K562 (cell line): ENCODE measurements around the gene ZDHHC12. TPM values are rescaled to one million over a fixed set of nuclear protein-coding genes. Genes with fewer than 3 reads are reported as not detected.

Experiments
- ADNP ChIP-seq: fragments of 200-800 bp; sonication (Bioruptor generic); IDR thresholded peaks from 2 replicates; pipeline ENCODE4 v1.6.1; 2016; ENCODE audit warnings: missing genetic modification characterization, missing compliant biosample characterization
- BRD9 ChIP-seq: fragments of 450-650 bp; IDR thresholded peaks from 2 replicates; pipeline ENCODE4 v1.6.1; 2018; ENCODE audit warnings: low read depth; ENCODE audit not compliant: partially characterized antibody
- E2F1 ChIP-seq: sonication (generic); formaldehyde crosslinking; IDR thresholded peaks from 2 replicates; pipeline ENCODE4 v1.8.1; 2023; ENCODE audit warnings: mild to moderate bottlenecking, missing genetic modification reagents, moderate library complexity
- E2F6 ChIP-seq, 2 experiments: IDR thresholded peaks; 2 replicates each; pipeline ENCODE4 v1.6.1; 2011; ENCODE audit warnings: borderline replicate concordance in 1 of 2, control low read depth in 1 of 2, low read depth in 1 of 2, low read length in 1 of 2, mild to moderate bottlenecking in 1 of 2, mixed read lengths in 1 of 2, moderate library complexity in 1 of 2; ENCODE audit not compliant: insufficient read depth in 1 of 2, insufficient read length in 1 of 2, poor library complexity in 1 of 2, severe bottlenecking in 1 of 2; ENCODE audit errors: extremely low read depth in 1 of 2
- GTF2E2 ChIP-seq: fragments of 200-800 bp; sonication (Bioruptor generic); IDR thresholded peaks from 2 replicates; pipeline ENCODE4 v1.6.1; 2016; ENCODE audit warnings: missing genetic modification characterization, missing compliant biosample characterization
- HDAC1 ChIP-seq, 2 experiments: fragments of 450-650 bp; IDR thresholded peaks; 2 replicates each; pipeline ENCODE4 v1.6.1; 2016 to 2017; ENCODE audit warnings: inconsistent platforms in 1 of 2, mild to moderate bottlenecking in 1 of 2, moderate library complexity in 1 of 2
- KAT2B ChIP-seq: IDR thresholded peaks from one replicate; pipeline ENCODE4 v1.6.1; 2012; ENCODE audit warnings: low read depth, mild to moderate bottlenecking, control low read depth, inconsistent platforms, low read length, moderate library complexity
- MTA3 ChIP-seq: fragments of 450-650 bp; formaldehyde crosslinking; IDR thresholded peaks from 2 replicates; pipeline ENCODE4 v1.6.1; 2017; ENCODE audit warnings: mild to moderate bottlenecking, borderline replicate concordance
- POLR2G ChIP-seq: fragments of 200-400 bp; formaldehyde crosslinking; IDR thresholded peaks from 2 replicates; pipeline ENCODE4 v1.6.1; 2017; ENCODE audit warnings: low read depth, mild to moderate bottlenecking, antibody characterized with exemption, low read length, moderate library complexity
- RBBP5 ChIP-seq: fragments of 200-600 bp; sonication (generic); IDR thresholded peaks from 2 replicates; pipeline ENCODE4 v1.6.1; 2012; ENCODE audit warnings: borderline replicate concordance, mild to moderate bottlenecking, low read length, control low read depth, inconsistent platforms; ENCODE audit not compliant: insufficient read depth, poor library complexity, severe bottlenecking
- SIN3A ChIP-seq, 2 experiments: fragments of 150-350 bp in 1 of 2; IDR thresholded peaks; 2 replicates each; pipeline ENCODE4 v1.6.1; 2011 to 2016; ENCODE audit warnings: borderline replicate concordance in 2 of 2, low read depth in 2 of 2, low read length in 2 of 2, mild to moderate bottlenecking in 2 of 2, moderate library complexity in 2 of 2; ENCODE audit not compliant: control insufficient read depth in 1 of 2
- SMARCA4 ChIP-seq: fragments of 450-650 bp; IDR thresholded peaks from 2 replicates; pipeline ENCODE4 v1.6.1; 2016
- SRSF9 ChIP-seq: fragments of 200-400 bp; formaldehyde crosslinking; IDR thresholded peaks from 2 replicates; pipeline ENCODE4 v1.6.1; 2017; ENCODE audit warnings: low read depth, low read length, borderline replicate concordance
- TOE1 ChIP-seq, 2 experiments: fragments of 450-650 bp in 1 of 2; sonication (generic) in 1 of 2; formaldehyde crosslinking in 1 of 2; IDR thresholded peaks; 2 replicates each; pipeline versions ENCODE4 v1.7.1 to v1.8.0; 2016 to 2022; ENCODE audit warnings: borderline replicate concordance in 2 of 2, mild to moderate bottlenecking in 2 of 2, antibody characterized with exemption in 1 of 2, inconsistent platforms in 1 of 2, low read depth in 1 of 2, missing genetic modification reagents in 1 of 2, moderate library complexity in 1 of 2
- ZBTB33 ChIP-seq: sonication (generic); formaldehyde crosslinking; IDR thresholded peaks from 2 replicates; pipeline ENCODE4 v1.8.1; 2023; ENCODE audit warnings: mild to moderate bottlenecking, missing genetic modification reagents
- ZEB2 ChIP-seq: fragments of 450-650 bp; IDR thresholded peaks from 2 replicates; pipeline ENCODE4 v1.6.1; 2016
- ZNF274 ChIP-seq: IDR thresholded peaks from 2 replicates; pipeline ENCODE4 v1.6.1; 2011; ENCODE audit warnings: low read depth, mild to moderate bottlenecking, low read length, moderate library complexity, borderline replicate concordance
- ZNF639 ChIP-seq, 2 experiments: fragments of 200-800 bp in 1 of 2; sonication (Bioruptor generic) in 1 of 2; sonication (generic) in 1 of 2; formaldehyde crosslinking in 1 of 2; IDR thresholded peaks in 1 of 2; conservative IDR thresholded peaks in 1 of 2; 2 replicates each; pipeline versions ENCODE4 v1.5.0 to v1.6.1; 2016 to 2020; ENCODE audit warnings: missing compliant biosample characterization in 1 of 2, missing genetic modification characterization in 1 of 2, missing genetic modification reagents in 1 of 2
- ZSCAN32 ChIP-seq: fragments of 450-650 bp; formaldehyde crosslinking; IDR thresholded peaks from 2 replicates; pipeline ENCODE4 v1.4.0; 2020; ENCODE audit warnings: mild to moderate bottlenecking, moderate library complexity
- polyA plus RNA-seq, 8 experiments: library from polyadenylated mRNA; depleted of rRNA in 4 of 8; stranded (reverse) in 5 of 8; unstranded in 3 of 8; fragments of >200 nt; fragmentation: Nextera tagmentation in 2 of 8; fragmentation: Illumina TruSeq in 1 of 8; extraction: Ambion mirVana in 2 of 8; extraction: Trizol in 1 of 8; gene quantifications; 2 replicates each; pipeline versions ENCODE4 v1.2.1 to v1.2.3, GENCODE V29; 2011 to 2014; ENCODE audit warnings: inconsistent platforms in 1 of 8, missing spikeins in 1 of 8
- total RNA-seq, 7 experiments: library from RNA; depleted of rRNA in 6 of 7; stranded (reverse); fragments of >200 nt in 6 of 7; fragmentation: Illumina TruSeq in 2 of 7; extraction: Trizol in 2 of 7; gene quantifications; 2 replicates each; pipeline versions ENCODE4 v1.2.1 to v1.2.3, GENCODE V29; 2011 to 2021; ENCODE audit warnings: low replicate concordance in 1 of 7

ZDHHC12 gene
- total and polyA plus RNA-seq, 9 of the 15 experiments (the other 6 are each of a cell fraction or from before 2014, with no cell fraction given), result 0.21 to 38.0 (median 13.8) TPM

- TF ChIP-seq E2F6 (IDR thresholded peaks at IDR 0.05; ENCODE audit: borderline replicate concordance in 1 of 2, extremely low read depth in 1 of 2, insufficient read depth in 1 of 2, insufficient read length in 1 of 2, low read depth in 1 of 2, low read length in 1 of 2, poor library complexity in 1 of 2, severe bottlenecking in 1 of 2), result peak in 1 of 2 experiments; percentile 46
- TF ChIP-seq GTF2E2 (tag), result no peak
- peak; percentile 59; the same call in 1 of the 2 replicates for TF ChIP-seq SMARCA4
- TF ChIP-seq ZSCAN32, result no peak
- peak in 1 of 2 experiments; percentile 47; a peak in 1 of 4 replicates for TF ChIP-seq SIN3A (IDR thresholded peaks at IDR 0.05; ENCODE audit: borderline replicate concordance in 2 of 2, control insufficient read depth in 1 of 2, low read depth in 2 of 2, low read length in 2 of 2)
- peak; percentile 82; the same call in 1 of the 2 replicates for TF ChIP-seq E2F1 (CRISPR knock-in tag)
- TF ChIP-seq KAT2B, result peak; percentile 20
- TF ChIP-seq ZNF639 (CRISPR knock-in tag; conservative IDR thresholded peaks at IDR 0.05 in 1 of 2, IDR thresholded peaks at IDR 0.05 in 1 of 2), result 0 out of 4 replicates have a peak, but pooled peaks of 1 of the 2 experiments have one; percentile 25
- TF ChIP-seq ADNP (tag), result peak; percentile 83
- TF ChIP-seq POLR2G, result peak; percentile 93
- no peak for TF ChIP-seq SRSF9
- TF ChIP-seq ZBTB33 (CRISPR knock-in tag), result peak; percentile 63; the same call in 1 of the 2 replicates
- peak; percentile 86 for TF ChIP-seq MTA3
- TF ChIP-seq TOE1 (IDR thresholded peaks at IDR 0.05; ENCODE audit: borderline replicate concordance), result peak; percentile 59; the same call in 1 of the 2 replicates
- no peak for TF ChIP-seq TOE1 (CRISPR knock-in tag; IDR thresholded peaks at IDR 0.05; ENCODE audit: borderline replicate concordance, low read depth)
- TF ChIP-seq BRD9, result no peak
- TF ChIP-seq ZNF274, result no peak
- TF ChIP-seq HDAC1 (IDR thresholded peaks at IDR 0.05), result 0 out of 4 replicates have a peak, but pooled peaks of 1 of the 2 experiments have one; percentile 46
- TF ChIP-seq ZEB2, result no peak
- peak; percentile 60 for TF ChIP-seq RBBP5
Measured at GRCh38 chr9:128702445-128702948, 21.4 kb downstream of the ZDHHC12 start, which contains the start of gene PKN3 (continued).
